ENCODE results near the gene NUPR1. TPM values are rescaled to one million over a fixed set of nuclear protein-coding genes. Genes with fewer than 3 reads are reported as not detected.
"Not testable (repeated sequence)": the region's sequence is repeated elsewhere in the genome, so short reads cannot be mapped to it uniquely, and the experiment has no call there.

Gene NUPR1
- total RNA-seq, 1 donor from 2014 or later = 44.9 TPM

DNA sequence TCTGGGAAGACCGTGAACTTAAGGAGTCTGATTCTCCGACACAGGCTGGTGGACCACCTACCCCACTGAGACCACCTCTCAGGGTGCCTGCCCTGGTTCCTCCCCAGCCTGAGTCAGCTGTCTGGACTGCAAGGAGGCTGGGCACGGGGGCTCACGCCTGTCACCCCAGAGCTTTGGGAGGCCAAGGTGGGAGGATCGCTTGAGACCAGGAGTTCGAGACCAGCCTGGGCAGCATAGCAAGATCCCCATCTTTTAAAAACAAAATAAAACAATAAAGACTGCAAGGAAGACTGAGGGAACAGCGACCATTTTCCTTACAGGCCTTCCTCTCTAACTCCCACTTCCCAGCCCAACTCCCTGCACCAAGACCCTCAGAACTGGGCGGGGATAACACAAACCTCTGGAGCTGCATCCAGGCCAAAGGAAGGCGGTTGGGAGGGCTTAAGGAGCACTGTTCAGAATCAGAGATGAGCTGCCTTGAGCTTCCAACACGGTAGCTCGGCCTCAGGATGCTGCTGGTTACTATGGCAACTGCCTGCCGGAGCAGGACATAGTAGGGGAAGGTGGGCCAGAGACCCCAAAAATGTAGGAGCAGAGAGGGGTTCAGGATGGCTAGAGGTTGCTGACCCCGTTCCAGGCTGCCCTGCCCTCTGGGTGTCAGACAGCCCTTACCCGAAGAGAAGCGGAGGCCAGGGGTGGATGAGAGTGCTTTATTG is 40.0 kb downstream of the NUPR1 start:
- no peak for DNase-seq (ENCODE audit: low spot score)

DNA sequence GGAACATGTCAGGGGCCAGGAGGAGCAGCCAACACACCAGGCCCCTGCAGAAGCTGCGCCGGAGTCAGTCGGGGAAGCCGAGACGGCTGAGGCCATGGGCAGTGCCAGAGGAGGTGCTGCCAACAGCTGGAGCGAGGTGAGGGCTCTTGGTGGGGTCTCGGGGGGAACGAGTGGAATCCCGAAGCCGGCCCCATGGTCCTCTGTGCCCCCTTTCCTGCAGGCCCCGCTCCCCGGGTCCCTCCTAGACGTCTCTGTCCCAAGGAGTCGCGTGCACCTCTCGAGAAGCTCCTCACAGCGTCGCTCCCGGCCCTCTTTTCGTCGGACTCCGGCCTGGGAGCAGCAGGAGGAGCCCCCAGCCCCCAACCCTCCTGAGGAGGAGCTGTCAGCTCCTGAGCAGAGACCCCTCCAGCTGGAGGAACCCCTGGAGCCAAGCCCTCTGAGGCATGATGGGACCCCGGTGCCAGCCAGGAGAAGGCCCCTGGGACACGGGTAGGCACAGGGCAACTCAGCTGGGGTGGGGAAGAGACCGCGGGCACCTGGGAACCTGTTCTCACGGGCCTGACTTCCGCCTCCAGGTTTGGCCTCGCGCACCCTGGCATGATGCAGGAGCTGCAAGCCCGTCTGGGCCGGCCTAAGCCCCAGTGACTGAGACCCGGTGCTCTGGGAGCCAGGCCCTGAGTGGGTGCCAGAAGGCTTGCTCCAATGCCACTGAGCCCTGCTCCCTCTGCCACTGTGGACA is 40.7 kb downstream of the NUPR1 start:
- no peak for DNase-seq (ENCODE audit: low spot score)

DNA sequence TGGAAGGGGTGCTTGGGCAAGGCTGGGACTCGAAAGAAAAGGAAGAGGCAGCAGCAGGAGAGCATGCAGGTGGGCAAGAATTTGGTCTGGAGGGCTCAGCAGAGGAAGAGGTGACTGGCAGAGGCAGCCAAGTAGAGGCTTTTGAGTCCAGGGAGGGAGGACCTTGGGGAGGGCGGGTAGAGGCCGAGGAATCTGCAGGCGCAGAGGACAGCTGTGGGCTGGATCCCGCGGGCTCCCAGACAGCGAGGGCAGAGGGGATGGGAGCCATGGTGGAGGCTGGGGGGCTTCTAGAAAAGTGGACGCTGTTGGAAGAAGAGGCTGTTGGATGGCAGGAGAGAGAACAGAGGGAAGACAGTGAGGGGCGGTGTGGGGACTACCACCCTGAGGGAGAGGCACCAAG is 41.4 kb downstream of the NUPR1 start:
- no peak for DNase-seq (ENCODE audit: low spot score)

DNA sequence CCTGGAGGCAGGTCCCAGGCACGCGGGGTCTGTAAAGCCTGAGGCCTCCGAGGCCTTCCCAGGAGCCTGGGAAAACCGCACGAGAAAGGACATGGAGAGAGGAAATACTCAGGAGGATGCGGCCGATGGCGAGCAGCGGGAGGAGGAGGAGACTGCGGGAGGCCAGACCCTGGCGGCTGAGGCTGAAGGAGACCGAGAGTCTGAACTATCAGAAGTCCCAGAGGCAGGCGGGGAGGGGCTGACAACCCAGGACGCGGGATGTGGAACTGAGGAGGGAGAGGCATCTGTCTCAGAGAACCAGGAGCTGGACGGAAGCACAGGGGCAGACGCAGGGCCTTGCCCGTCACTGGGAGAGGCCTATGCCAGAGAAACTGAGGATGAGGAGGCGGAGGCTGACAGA is 41.9 kb downstream of the NUPR1 start:
- no peak for DNase-seq (ENCODE audit: low spot score)

DNA sequence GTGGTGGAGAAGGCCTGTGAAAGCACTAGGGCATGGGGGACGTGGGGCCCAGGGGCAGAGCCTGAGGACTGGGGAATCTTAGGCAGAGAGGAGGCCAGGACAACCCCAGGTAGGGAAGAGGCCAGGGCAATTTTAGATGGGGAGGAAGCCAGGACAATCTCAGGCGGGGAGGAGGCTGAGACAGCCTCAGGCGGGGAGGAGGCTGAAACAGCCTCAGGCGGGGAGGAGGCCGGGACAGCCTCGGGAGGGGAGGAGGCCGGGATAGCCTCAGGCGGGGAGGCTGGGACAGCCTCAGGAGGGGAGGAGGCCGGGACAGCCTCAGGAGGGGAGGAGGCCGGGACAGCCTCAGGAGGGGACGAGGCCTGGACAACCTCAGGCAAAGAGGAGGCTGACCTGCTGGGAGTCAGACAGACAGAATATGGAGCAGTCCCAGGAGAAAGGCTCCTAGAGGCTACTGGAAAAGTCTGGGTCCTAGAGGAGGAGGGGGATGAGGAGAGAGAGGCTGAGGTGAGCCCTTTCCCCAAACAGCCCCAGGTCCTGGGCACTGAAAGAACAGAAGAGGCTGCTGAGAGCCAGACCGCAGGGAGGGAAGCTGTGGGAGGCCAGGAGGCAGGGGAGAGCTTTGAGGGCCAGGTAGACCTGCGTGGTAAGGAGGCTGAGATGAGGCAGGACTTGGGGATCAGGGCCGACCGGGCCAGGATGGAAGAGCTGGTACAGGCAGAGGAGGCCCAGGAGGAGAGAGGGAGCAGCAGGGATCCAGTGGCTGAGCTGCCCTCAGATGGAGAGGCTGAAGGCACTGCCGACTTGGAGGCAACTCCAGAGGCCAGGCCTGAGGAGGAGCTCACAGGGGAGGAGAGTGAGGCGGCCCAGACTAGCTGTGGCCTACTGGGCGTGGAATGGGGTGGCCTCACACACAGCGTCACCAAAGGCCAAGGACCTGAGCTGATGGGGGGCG is 42.7 kb downstream of the NUPR1 start:
- DNase-seq (ENCODE audit: low spot score) = no peak

DNA sequence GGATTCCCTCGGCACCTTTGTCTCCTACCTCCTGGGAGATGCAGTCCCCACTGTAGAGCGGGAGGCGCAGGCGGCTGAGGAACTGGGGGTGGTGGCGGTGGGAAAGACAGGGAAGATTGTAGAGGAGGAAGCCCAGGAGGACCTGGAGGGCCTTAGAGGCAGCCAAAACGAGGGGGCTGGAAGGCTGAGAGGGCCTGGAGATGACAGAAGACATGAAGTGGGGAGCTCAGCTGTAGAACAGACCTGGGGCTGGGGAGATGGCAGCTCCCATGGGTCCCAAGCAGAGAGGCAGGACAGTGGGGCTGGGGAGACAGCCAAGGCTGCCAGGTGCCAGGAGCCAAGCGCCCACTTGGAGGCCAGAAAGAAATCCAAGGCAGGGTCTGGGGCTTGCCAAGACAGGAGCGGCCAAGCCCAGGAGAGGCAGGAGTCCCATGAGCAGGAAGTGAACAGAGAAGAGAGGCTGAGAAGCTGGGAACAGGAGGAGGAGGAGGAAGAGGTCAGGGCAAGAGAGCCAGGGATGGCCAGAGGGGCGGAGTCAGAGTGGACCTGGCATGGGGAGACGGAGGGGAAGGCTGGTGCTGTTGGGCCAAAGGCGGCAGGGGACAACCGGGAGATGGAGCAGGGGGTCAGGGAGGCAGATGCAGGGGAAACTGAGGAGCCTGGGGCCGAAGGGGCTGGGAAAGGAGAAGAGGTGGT is 43.5 kb downstream of the NUPR1 start:
- no peak for DNase-seq (ENCODE audit: low spot score)

DNA sequence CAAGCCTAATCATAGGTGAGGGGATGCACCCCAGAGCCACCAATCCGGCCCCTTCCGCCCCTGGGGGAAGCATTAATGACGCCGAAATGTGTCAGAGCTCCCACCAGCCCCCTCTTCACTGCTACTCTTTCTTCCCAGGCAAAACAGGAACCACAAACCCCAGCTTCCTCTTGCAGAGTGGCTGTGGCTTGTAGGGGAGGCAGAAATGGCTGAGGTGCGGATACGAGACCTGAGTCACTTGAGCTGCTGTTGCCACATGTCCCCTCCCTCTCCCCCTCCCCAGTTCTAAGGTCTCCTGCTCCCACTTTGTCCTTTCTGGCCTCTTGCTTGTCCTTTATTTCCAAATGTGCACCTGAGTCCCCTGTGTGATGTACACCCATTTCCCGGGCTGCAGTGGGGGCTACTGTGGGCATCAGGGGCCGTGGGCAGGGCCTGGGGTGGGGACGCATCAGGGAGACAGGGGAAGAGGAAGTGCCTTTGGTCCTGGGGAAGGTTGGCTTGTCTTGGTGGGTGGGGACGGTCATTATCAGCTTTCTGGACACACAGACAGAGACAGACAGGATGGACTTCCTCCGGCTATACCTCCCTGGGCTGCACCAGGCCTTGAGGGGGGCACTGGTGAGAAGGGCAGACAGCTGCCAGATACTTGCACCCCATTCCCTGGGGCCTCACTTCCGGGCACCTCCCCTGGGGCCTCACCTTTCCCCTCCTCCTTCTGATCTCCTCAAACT is 44.5 kb downstream of the NUPR1 start, which contains the start of gene APOBR:
APOBR (plus strand) TSS at position 523 of the 731 bp plus-strand sequence; CDS start at position 562, 39 bp downstream.
- DNase-seq (ENCODE audit: low spot score) = peak; percentile 65

DNA sequence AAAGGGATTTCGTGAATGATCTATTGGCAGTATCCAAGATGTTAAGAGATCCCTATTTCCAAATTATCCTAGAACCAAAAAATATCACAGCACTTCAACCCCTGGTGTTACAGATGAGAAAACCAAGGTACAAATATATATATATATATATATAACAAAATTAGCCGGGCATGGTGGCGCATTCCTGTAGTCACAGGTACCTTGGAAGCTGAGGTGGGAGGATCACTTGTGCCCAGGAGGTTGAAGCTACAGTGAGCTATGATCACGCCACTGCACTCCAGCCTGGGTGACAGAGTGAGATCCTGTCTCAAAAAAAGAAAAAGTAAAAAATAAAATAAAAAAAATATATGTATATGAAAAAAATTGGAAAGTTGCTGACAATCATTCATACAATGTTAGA is 46.3 kb downstream of the NUPR1 start:
- DNase-seq (ENCODE audit: low spot score) = no peak

DNA sequence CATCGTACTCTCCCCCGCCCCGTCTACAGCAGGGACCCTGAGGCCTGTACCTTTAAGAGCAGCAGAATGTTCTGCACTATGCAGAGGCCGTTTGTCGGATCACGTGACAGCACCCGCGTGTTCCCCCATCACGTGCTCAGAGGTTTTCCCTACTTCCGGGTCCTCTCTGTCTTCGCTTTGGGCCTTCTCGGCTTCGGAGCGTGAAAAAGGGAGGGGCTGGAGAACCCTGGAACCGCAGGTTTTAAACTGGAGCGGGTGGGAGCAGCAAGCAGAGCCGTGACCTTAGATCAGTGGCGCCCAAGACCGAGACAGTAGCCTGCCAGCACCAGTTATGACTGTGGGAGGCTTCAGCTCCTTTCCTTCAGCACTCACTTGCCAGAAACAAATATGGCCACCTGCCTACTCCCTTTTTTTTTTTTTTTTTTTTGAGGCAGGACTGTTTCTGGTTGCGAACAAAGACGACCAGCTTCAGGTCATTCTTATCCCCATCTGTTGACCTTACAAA is 46.8 kb downstream of the NUPR1 start, which contains the start of gene CLN3:
CLN3 (minus strand) TSS at position 105 of the 505 bp plus-strand sequence. CDS start 315 bp downstream, outside the sequence.
- peak; percentile 95 for DNase-seq (ENCODE audit: low spot score)

DNA sequence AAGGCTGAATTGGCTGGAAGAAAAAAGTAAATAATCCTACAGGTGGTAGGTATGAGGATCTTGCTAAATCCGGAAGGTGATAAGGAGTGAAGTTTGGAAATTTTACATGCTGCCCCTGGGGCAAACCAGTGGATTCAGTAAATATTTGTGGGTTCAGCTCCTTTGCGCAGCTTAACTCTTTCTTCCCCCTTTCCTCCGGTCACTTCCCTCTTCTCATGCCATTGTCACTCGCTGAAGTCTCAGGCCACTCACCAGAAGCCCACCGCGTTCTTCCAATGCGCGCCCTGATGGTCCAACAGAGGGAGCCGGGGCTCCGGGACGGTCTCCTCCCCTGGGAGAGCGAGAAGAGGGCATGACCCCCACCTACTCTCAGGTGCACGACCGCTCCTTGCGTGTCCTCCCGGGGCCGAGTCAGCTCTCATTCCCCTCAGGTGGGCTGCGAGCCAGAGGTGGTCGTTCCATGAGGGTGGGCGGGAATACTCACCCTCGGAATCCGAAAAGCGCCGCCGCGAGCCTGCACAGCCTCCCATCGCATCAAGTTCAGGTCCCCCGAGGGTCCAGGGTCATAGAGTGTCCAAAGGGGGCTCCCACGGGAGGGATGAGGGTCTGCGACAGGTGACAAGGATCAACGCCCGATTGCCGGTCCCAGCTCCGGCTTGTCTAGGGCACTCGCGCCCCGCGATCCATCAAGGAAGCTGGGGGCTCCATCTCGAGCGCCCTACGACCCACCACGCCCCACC is 47.4 kb downstream of the NUPR1 start:
- peak; percentile 18 for DNase-seq (ENCODE audit: low spot score)

DNA sequence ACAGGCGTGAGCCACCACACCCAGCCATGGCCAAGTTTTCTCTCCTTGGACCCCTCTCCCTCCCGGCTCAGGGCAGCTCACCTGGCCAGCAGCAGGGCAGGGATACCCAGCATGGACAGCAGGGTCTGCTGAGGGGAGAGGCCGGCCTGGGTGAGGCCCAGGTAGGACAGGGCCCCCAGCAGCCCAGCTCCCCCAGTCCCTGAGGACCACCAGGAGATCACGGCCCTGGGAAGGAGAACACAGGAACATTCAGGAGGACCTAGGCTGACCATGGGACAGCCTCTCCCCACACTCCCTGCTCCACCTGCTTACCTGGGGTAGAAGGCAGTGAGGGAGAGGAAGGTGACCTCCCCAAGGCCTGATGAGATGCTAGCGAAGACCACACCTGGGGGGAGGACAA is 52.5 kb downstream of the NUPR1 start:
- DNase-seq (ENCODE audit: low spot score) = no peak

DNA sequence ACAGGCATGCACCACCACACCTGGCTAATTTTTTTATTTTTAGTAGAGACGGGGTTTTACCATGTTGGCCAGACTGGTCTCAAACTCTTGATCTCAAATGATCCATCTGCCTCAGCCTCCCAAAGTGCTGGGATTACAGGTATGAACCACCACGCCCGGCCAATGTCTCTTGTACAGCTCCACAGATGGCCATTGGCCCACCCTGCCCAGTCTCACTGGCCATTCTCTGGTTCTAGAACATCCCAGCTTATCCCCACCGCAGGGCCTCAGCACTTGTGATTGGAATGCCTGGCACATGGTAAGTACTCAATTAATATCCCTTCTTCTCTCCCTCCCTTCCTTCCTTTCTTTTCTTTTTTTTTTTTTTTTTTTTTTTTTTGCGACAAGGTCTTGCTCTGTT is 55.4 kb downstream of the NUPR1 start:
- not testable (repeated sequence) for DNase-seq (ENCODE audit: low spot score)

Other genes with a start within 250 kb of the NUPR1 start
- gene SBK1, start 246.4 kb downstream of the NUPR1 start, total RNA-seq = 0.89 TPM
- gene NPIPB6, start 175.5 kb downstream of the NUPR1 start, total RNA-seq = 3.3 TPM
- 65.2 TPM for gene EIF3CL, start 135.1 kb downstream of the NUPR1 start, total RNA-seq
- 0.20 TPM for gene NPIPB7, start 66.6 kb downstream of the NUPR1 start, total RNA-seq
- gene CLN3, start 46.9 kb downstream of the NUPR1 start, total RNA-seq = 38.1 TPM
- 3.3 TPM for gene APOBR, start 44.3 kb downstream of the NUPR1 start, total RNA-seq
- gene IL27, start 32.1 kb downstream of the NUPR1 start, total RNA-seq = not detected
- gene SGF29, start 14.9 kb upstream of the NUPR1 start, total RNA-seq = 18.8 TPM
- gene SULT1A2, start 58.1 kb upstream of the NUPR1 start, total RNA-seq = 1.1 TPM
- 23.2 TPM for gene SULT1A1, start 71.1 kb upstream of the NUPR1 start, total RNA-seq
- not detected for gene NPIPB8, start 99.1 kb upstream of the NUPR1 start, total RNA-seq
- gene EIF3C, start 172.5 kb upstream of the NUPR1 start, total RNA-seq = 381 TPM
- not detected for gene NPIPB9, start 212.8 kb upstream of the NUPR1 start, total RNA-seq